Measurements from ENCODE around the gene LINGO4. TPM values are rescaled to one million over a fixed set of nuclear protein-coding genes. Genes with fewer than 3 reads are reported as not detected.

LINGO4 gene, protein sequence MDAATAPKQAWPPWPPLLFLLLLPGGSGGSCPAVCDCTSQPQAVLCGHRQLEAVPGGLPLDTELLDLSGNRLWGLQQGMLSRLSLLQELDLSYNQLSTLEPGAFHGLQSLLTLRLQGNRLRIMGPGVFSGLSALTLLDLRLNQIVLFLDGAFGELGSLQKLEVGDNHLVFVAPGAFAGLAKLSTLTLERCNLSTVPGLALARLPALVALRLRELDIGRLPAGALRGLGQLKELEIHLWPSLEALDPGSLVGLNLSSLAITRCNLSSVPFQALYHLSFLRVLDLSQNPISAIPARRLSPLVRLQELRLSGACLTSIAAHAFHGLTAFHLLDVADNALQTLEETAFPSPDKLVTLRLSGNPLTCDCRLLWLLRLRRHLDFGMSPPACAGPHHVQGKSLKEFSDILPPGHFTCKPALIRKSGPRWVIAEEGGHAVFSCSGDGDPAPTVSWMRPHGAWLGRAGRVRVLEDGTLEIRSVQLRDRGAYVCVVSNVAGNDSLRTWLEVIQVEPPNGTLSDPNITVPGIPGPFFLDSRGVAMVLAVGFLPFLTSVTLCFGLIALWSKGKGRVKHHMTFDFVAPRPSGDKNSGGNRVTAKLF
- under 0.01 TPM for total RNA-seq

DNA sequence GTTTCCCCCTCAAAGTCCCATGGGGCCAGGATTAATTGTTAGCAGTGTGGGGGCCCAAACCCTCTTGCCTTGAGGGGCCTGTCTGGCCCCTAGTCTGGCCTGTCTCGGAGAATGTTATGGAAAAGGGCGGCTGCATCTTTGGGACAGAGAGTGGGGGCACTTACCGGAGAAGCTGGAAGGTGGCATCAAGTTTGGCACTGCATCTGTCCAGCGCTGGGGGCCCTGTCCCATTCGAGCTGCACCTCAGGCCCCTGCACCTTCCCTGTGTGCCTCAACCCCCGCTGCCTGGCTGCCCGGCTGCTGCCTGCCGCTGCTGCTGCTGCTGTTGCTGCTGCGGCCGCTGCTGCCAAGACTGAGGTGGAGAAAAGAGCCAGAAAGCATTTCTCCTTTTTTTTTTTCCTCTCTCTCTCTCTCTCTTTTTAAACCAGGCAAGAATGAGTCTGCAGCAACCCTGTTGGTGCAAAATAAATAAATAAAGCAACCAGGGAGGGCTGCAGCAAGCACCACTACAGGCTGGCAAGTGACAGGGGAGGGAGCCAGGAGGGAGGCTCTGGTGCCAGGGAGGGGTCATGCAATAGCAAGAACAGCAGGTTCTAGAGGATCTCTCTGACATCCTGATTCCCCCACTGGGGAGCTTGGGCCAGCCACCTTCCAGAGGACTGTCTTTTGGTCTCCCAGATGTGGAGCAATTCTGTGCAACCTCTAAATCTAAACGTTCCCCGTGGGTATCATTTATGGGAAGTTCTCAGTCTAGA, at the start of gene LINGO4:
TSS of gene LINGO4 (minus strand) at position 354 of the 755 bp plus-strand sequence. CDS start 2,715 bp downstream, outside the sequence.
- no peaks in the 10 kb centered on the region for H3K9me3 ChIP-seq (ENCODE audit: control insufficient read depth in 3 of 3, low read length in 3 of 3)
- H3K4me3 ChIP-seq (ENCODE audit: low read length in 3 of 3), result no peak within 1 kb of the TSS
- H3K9ac ChIP-seq (ENCODE audit: low read depth in 1 of 3, low read length in 3 of 3), result no peak within 1 kb of the TSS
- H3K36me3 ChIP-seq (ENCODE audit: control insufficient read depth in 3 of 3, insufficient read depth in 3 of 3, low read length in 3 of 3), result peaks cover 10 to 21% (median 21%) of the 10 kb centered on the region in 3 donors
- peaks cover 0 to 24% (median 14%) of the 10 kb centered on the region in 3 donors for H3K4me1 ChIP-seq (ENCODE audit: control insufficient read depth in 3 of 3, insufficient read depth in 3 of 3, low read length in 3 of 3)
- peaks cover 0 to 6% (median 0%) of the 10 kb centered on the region in 3 donors for H3K27me3 ChIP-seq (ENCODE audit: control insufficient read depth in 3 of 3, insufficient read depth in 3 of 3, low read length in 3 of 3)
- no peak within 1 kb of the TSS for H3K27ac ChIP-seq (ENCODE audit: low read depth, low read length)

GRCh38 chr1:151854658-151855057, 49.4 kb upstream of the LINGO4 start:
- peaks cover 0 to 31% (median 26%) of the 10 kb centered on the region in 3 donors for H3K27me3 ChIP-seq (ENCODE audit: control insufficient read depth in 3 of 3, insufficient read depth in 3 of 3, low read length in 3 of 3)

GRCh38 chr1:151853411-151853943, 48.3 kb upstream of the LINGO4 start, which contains the start of gene THEM5:
TSS of gene THEM5 (minus strand) at chr1:151853712. CDS start at chr1:151853565, 147 bp downstream.
- Histone ChIP-seq H3K9ac (ENCODE audit: low read depth in 1 of 3, low read length in 3 of 3) (no peak within 1 kb of the TSS), H3K9me3 (ENCODE audit: control insufficient read depth in 3 of 3, low read length in 3 of 3) (no peaks in the 10 kb centered on the region), H3K4me1 (ENCODE audit: control insufficient read depth in 3 of 3, insufficient read depth in 3 of 3, low read length in 3 of 3) (no peaks in the 10 kb centered on the region), H3K27ac (ENCODE audit: low read depth, low read length) (no peak within 1 kb of the TSS), H3K36me3 (ENCODE audit: control insufficient read depth in 3 of 3, insufficient read depth in 3 of 3, low read length in 3 of 3) (no peaks in the 10 kb centered on the region), H3K4me3 (ENCODE audit: low read length in 3 of 3) (no peak within 1 kb of the TSS), H3K27me3 (ENCODE audit: control insufficient read depth in 3 of 3, insufficient read depth in 3 of 3, low read length in 3 of 3) (peaks cover 0 to 38% (median 28%) of the 10 kb centered on the region in 3 donors)

More at GRCh38 chr1:151854658-151855057, 49.4 kb upstream of the LINGO4 start:
- Histone ChIP-seq H3K4me3 (ENCODE audit: low read length in 3 of 3) (no peak overlapping the region), H3K27ac (ENCODE audit: low read depth, low read length) (no peak overlapping the region), H3K36me3 (ENCODE audit: control insufficient read depth in 3 of 3, insufficient read depth in 3 of 3, low read length in 3 of 3) (no peaks in the 10 kb centered on the region), H3K9ac (ENCODE audit: low read depth in 1 of 3, low read length in 3 of 3) (no peak overlapping the region), H3K9me3 (ENCODE audit: control insufficient read depth in 3 of 3, low read length in 3 of 3) (no peaks in the 10 kb centered on the region), H3K4me1 (ENCODE audit: control insufficient read depth in 3 of 3, insufficient read depth in 3 of 3, low read length in 3 of 3) (no peaks in the 10 kb centered on the region)

DNA sequence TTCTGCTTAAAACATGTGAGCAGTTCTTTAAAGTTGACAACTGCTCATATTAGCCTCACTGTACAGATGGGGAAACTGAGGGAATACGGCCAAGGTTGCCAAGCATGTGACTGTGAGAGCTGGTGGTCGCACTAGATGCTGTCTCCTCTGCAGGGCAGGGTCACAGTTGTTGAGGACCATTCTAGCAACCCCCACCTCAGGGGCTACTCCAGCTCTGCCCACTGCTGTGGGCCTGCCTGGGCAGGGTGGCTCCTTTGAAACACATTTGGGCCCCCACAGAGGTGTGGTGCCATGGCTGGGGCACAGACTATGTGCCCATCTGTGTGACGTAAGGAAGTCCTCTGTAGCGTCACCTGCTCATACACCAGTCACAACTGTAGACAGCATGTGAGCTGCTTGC, 47.5 kb upstream of the LINGO4 start:
- Histone ChIP-seq H3K36me3 (ENCODE audit: control insufficient read depth in 3 of 3, insufficient read depth in 3 of 3, low read length in 3 of 3) (no peaks in the 10 kb centered on the region), H3K27ac (ENCODE audit: low read depth, low read length) (no peak overlapping the region), H3K4me3 (ENCODE audit: low read length in 3 of 3) (no peak overlapping the region), H3K4me1 (ENCODE audit: control insufficient read depth in 3 of 3, insufficient read depth in 3 of 3, low read length in 3 of 3) (no peaks in the 10 kb centered on the region), H3K27me3 (ENCODE audit: control insufficient read depth in 3 of 3, insufficient read depth in 3 of 3, low read length in 3 of 3) (peaks cover 4 to 41% (median 34%) of the 10 kb centered on the region in 3 donors), H3K9ac (ENCODE audit: low read depth in 1 of 3, low read length in 3 of 3) (no peak overlapping the region), H3K9me3 (ENCODE audit: control insufficient read depth in 3 of 3, low read length in 3 of 3) (no peaks in the 10 kb centered on the region)

GRCh38 chr1:151851886-151852285, 46.7 kb upstream of the LINGO4 start:
- H3K9me3 ChIP-seq (ENCODE audit: control insufficient read depth in 3 of 3, low read length in 3 of 3), result no peaks in the 10 kb centered on the region
- peaks cover 4 to 42% (median 34%) of the 10 kb centered on the region in 3 donors for H3K27me3 ChIP-seq (ENCODE audit: control insufficient read depth in 3 of 3, insufficient read depth in 3 of 3, low read length in 3 of 3)
- no peak overlapping the region for H3K27ac ChIP-seq (ENCODE audit: low read depth, low read length)
- H3K36me3 ChIP-seq (ENCODE audit: control insufficient read depth in 3 of 3, insufficient read depth in 3 of 3, low read length in 3 of 3), result no peaks in the 10 kb centered on the region
- H3K4me3 ChIP-seq (ENCODE audit: low read length in 3 of 3), result no peak overlapping the region
- no peak overlapping the region for H3K9ac ChIP-seq (ENCODE audit: low read depth in 1 of 3, low read length in 3 of 3)
- H3K4me1 ChIP-seq (ENCODE audit: control insufficient read depth in 3 of 3, insufficient read depth in 3 of 3, low read length in 3 of 3), result no peaks in the 10 kb centered on the region

DNA sequence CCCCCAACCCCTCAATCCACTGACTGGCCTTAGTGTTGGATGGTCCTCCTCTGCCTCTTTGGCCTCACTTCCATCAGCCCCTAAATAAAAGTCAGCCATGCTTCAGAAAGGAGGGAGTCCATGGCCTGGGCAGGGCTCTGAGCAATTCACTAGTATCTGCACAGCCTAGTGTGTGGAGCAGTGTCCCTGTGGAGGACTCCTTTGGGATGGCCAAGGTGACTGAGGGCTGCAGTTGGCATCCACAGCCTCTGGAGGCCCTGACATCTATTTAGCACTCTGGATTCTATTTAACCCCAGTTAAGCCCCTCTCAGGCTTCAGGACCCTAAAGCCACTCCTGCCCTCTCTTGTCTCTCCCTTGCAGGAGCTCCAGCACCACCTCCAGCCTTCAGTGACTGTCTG, 44.7 kb upstream of the LINGO4 start:
- no peak overlapping the region for H3K9ac ChIP-seq (ENCODE audit: low read depth in 1 of 3, low read length in 3 of 3)
- no peaks in the 10 kb centered on the region for H3K36me3 ChIP-seq (ENCODE audit: control insufficient read depth in 3 of 3, insufficient read depth in 3 of 3, low read length in 3 of 3)
- no peak overlapping the region for H3K4me3 ChIP-seq (ENCODE audit: low read length in 3 of 3)
- no peaks in the 10 kb centered on the region for H3K9me3 ChIP-seq (ENCODE audit: control insufficient read depth in 3 of 3, low read length in 3 of 3)
- H3K27me3 ChIP-seq (ENCODE audit: control insufficient read depth in 3 of 3, insufficient read depth in 3 of 3, low read length in 3 of 3), result peaks cover 4 to 46% (median 34%) of the 10 kb centered on the region in 3 donors
- H3K4me1 ChIP-seq (ENCODE audit: control insufficient read depth in 3 of 3, insufficient read depth in 3 of 3, low read length in 3 of 3), result no peaks in the 10 kb centered on the region
- no peak overlapping the region for H3K27ac ChIP-seq (ENCODE audit: low read depth, low read length)

GRCh38 chr1:151849126-151849525, 43.9 kb upstream of the LINGO4 start:
- H3K4me3 ChIP-seq (ENCODE audit: low read length in 3 of 3), result no peak overlapping the region
- no peaks in the 10 kb centered on the region for H3K36me3 ChIP-seq (ENCODE audit: control insufficient read depth in 3 of 3, insufficient read depth in 3 of 3, low read length in 3 of 3)
- peaks cover 8 to 46% (median 34%) of the 10 kb centered on the region in 3 donors for H3K27me3 ChIP-seq (ENCODE audit: control insufficient read depth in 3 of 3, insufficient read depth in 3 of 3, low read length in 3 of 3)
- no peak overlapping the region for H3K9ac ChIP-seq (ENCODE audit: low read depth in 1 of 3, low read length in 3 of 3)
- no peaks in the 10 kb centered on the region for H3K9me3 ChIP-seq (ENCODE audit: control insufficient read depth in 3 of 3, low read length in 3 of 3)
- no peak overlapping the region for H3K27ac ChIP-seq (ENCODE audit: low read depth, low read length)
- no peaks in the 10 kb centered on the region for H3K4me1 ChIP-seq (ENCODE audit: control insufficient read depth in 3 of 3, insufficient read depth in 3 of 3, low read length in 3 of 3)

GRCh38 chr1:151847867-151848596, 42.8 kb upstream of the LINGO4 start:
- H3K27ac ChIP-seq (ENCODE audit: low read depth, low read length), result no peak overlapping the region
- H3K4me1 ChIP-seq (ENCODE audit: control insufficient read depth in 3 of 3, insufficient read depth in 3 of 3, low read length in 3 of 3), result no peaks in the 10 kb centered on the region
- peaks cover 8 to 40% (median 31%) of the 10 kb centered on the region in 3 donors for H3K27me3 ChIP-seq (ENCODE audit: control insufficient read depth in 3 of 3, insufficient read depth in 3 of 3, low read length in 3 of 3)
- H3K9me3 ChIP-seq (ENCODE audit: control insufficient read depth in 3 of 3, low read length in 3 of 3), result no peaks in the 10 kb centered on the region
- H3K9ac ChIP-seq (ENCODE audit: low read depth in 1 of 3, low read length in 3 of 3), result no peak overlapping the region
- H3K36me3 ChIP-seq (ENCODE audit: control insufficient read depth in 3 of 3, insufficient read depth in 3 of 3, low read length in 3 of 3), result no peaks in the 10 kb centered on the region
- H3K4me3 ChIP-seq (ENCODE audit: low read length in 3 of 3), result no peak overlapping the region

GRCh38 chr1:151846686-151847237, 41.5 kb upstream of the LINGO4 start:
- Histone ChIP-seq H3K9me3 (ENCODE audit: control insufficient read depth in 3 of 3, low read length in 3 of 3) (no peaks in the 10 kb centered on the region), H3K27ac (ENCODE audit: low read depth, low read length) (no peak overlapping the region), H3K9ac (ENCODE audit: low read depth in 1 of 3, low read length in 3 of 3) (no peak overlapping the region), H3K4me1 (ENCODE audit: control insufficient read depth in 3 of 3, insufficient read depth in 3 of 3, low read length in 3 of 3) (no peaks in the 10 kb centered on the region), H3K4me3 (ENCODE audit: low read length in 3 of 3) (no peak overlapping the region), H3K27me3 (ENCODE audit: control insufficient read depth in 3 of 3, insufficient read depth in 3 of 3, low read length in 3 of 3) (peaks cover 8 to 31% (median 19%) of the 10 kb centered on the region in 3 donors), H3K36me3 (ENCODE audit: control insufficient read depth in 3 of 3, insufficient read depth in 3 of 3, low read length in 3 of 3) (no peaks in the 10 kb centered on the region)

Data from skeletal muscle tissue (tissue), 4 donors.